OCI-M1 (cell line): ENCODE data around the gene CCDC97.

Source experiments
- DNase-seq: peaks from one replicate; lab custom pipeline; 2025; lab: John Stamatoyannopoulos, UW

CCDC97 gene

DNA sequence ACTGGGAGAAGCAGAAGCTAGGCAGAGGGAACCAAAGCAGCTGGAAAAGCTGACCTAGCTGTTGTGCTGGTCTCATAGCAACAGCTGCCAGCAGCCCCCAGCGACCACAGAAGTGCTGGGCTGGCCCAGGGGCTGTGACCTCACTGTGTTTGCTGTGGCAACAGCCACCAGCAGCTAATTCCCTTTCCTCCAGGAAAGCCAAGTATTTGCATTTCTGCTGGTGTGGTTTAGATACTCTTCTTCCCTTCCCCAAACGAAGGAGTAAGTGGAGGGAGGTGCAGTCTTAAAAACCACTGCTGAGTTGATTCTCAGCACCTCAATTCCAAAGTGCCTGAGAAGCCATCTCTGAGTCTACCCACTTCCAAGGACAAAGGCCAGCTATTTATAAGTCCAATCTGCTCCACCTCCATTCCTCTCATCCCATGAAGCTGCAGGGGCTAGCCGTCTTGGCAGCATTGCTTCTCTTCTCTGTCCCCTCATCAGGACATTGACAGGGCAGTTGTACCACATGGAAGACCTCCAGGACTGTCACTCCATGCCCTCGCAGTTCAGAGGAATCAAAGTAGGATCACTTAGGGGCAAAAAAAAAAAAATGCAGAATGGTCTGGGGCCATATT lies 11.5 kb upstream of the CCDC97 start:
- no peak for DNase-seq

DNA sequence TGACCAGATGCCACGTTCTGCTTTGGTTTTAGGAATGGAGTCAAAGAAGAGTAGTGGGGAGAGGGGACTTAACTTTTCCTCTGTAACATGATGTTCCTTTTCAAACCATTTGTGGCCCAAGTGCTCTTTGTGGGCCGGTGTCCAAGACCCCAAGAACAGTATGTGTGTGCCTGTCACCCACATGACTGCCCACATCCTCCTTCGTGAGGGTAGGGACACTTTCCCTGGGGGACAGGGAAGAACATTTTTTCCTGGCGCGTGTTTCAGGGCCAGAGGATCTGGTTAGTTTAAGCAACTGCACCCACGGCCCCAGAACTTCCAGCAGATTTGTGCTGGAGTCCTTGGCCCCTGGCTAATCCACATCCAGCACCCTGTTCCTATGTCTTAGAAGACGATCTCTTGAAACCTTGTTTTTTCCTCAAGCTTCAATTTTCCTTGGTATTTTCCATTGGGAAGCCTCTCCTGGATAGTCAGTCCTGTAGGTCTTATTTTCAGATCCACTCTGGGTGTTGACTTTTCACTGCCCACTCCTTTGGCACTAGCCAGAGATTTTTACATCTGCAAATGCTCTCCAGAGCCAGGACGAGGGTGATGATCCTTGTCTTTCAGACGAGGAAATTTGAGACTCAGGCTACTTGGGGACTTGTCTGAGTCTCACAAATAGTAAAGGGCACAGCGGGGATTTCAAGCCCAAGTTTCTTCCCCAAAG lies 10.8 kb upstream of the CCDC97 start:
- no peak for DNase-seq

DNA sequence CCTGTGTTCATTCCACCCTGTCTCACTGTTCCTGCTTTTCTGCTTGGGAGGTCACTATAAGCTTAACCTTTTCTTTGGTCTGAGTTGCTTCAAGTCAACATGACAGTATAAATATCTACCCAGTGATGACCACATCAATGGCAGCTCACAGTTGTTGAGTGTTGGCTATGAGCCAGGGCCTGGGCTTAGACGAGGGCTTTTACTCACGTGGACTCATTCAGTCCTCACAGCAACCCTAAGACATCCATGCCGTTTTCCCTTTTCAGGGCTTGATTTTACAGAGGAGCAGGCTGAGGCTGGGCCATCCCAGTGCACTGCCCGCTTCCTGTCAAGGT lies 10.2 kb upstream of the CCDC97 start:
- DNase-seq = no peak

DNA sequence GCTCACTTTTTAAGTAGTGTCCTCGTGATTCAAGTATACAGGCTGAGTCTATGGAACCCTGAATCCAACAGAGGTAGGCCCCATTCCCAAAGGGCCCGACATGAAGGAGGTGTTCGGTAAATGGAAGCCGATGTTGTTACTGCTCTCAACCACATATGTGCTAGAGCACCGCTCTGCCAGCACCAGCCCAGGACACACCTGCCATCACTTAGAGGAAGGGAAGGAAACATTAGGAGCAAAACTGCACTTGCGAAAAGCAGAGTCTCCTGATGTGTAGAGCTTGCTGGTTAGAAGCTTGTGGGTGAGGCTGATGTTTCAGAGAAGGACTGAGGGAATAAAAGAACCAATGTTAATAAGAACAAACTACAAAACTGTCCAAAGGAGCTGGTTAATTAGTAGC lies 9.4 kb upstream of the CCDC97 start:
- no peak for DNase-seq

DNA sequence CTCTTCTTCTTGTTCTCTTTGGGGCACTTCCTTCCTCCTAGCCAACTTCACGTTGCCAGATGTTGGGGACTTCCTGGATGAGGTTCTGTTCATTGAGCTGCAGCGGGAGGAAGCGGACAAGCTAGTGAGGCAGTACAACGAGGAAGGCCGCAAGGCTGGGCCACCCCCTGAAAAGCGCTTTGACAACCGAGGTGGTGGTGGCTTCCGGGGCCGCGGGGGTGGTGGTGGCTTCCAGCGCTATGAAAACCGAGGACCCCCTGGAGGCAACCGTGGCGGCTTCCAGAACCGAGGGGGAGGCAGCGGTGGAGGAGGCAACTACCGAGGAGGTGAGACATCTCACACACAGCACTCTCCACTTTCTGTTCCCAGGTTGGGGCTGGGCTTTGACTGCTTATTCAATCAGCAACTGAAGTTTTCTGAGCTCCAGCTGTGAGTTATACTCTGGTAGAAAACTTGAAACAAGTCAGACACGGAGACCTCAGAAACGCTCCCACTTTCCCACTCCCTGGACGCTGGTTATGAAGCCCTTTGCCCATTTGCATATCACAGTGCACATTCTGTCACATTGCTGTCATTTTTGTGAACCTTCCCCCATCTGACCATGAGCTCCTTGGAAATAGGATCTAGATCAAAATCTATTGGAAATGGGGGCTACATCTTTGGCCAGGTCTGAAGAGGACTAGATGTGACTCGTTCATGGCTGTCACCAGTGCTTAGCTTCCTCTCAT lies 7.2 kb upstream of the CCDC97 start:
- DNase-seq = no peak

DNA sequence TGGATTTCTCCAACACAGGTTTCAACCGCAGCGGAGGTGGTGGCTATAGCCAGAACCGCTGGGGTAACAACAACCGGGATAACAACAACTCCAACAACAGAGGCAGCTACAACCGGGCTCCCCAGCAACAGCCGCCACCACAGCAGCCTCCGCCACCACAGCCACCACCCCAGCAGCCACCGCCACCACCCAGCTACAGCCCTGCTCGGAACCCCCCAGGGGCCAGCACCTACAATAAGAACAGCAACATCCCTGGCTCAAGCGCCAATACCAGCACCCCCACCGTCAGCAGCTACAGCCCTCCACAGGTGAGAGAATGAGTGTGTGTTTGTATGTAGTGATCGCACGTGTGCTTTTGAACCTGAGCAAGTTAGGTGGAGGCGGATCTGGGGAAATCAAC lies 6.0 kb upstream of the CCDC97 start:
- no peak for DNase-seq

DNA sequence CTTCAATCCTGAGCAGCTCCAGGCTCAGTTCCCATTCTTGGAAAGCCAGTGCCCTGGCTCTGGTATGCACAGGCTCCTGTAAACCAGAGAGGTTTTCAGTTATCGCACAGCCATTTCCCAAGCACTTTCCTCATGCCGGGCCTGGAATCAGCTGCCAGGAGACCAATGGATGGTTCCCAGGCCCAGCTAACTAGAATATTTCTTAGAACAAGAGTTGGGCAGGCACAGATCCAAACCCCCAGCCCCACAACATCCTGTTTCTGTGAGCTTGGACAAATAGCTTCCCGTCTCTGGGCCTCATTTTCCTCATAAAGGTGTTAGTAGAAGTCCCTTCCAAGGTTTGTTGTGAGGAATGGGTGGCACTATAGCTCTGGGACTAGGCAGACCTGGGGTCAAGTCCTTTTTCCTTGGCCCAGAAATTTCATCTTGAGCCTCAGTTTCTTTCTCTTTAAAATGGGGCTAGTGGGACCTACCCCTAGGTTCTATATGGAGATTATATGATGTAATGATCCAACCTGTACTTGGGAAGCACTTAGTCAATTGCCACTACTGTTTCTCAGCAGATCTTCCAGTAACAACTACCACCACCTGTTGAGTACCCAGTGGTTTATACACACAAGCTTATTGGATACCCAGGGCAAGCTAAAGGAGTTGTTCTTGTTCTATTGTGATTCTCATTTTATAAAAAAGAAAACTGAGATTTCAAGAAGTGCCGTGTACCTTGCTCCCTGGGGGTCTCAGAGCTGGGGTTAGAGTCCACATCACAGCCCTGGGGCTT lies 5.1 kb upstream of the CCDC97 start:
- DNase-seq = no peak

DNA sequence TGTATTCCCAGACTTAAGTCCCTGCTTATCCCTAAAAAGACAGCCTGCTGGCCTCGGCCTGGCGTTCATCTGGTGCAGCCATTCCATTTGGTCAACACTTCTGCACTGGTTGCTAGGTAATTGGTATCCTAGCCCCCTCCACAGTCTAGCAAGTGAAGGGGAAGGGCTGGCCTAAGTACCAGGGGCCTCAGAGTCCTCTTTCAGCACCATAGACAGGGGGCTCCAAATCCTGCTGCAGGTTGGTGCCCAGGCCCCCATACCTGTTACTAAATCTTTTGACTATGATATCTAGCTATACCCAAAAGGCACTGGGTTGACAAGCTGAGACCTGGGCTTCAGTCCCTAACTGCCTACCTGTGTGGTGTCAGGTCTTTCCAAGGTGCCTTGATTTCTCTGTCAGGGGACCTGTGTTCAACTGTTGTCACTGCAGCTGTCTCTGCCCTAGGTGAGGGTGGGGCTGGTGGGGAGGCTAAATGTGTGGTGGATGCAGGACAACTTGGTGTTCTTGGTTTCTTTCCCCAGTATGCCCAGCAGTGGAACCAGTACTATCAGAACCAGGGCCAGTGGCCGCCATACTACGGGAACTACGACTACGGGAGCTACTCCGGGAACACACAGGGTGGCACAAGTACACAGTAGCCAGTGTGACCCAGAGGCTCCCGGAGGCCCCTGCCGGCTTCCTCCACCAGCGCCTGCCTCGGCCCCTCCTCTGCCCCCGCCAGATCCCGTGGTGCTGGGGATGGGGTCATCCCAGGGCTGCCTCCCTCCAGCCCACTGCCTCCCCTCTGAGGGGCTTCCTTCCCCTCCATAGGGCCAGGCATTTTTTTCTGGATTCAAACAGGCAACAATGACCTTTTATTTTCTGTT lies 3.8 kb upstream of the CCDC97 start:
- DNase-seq = no peak

DNA sequence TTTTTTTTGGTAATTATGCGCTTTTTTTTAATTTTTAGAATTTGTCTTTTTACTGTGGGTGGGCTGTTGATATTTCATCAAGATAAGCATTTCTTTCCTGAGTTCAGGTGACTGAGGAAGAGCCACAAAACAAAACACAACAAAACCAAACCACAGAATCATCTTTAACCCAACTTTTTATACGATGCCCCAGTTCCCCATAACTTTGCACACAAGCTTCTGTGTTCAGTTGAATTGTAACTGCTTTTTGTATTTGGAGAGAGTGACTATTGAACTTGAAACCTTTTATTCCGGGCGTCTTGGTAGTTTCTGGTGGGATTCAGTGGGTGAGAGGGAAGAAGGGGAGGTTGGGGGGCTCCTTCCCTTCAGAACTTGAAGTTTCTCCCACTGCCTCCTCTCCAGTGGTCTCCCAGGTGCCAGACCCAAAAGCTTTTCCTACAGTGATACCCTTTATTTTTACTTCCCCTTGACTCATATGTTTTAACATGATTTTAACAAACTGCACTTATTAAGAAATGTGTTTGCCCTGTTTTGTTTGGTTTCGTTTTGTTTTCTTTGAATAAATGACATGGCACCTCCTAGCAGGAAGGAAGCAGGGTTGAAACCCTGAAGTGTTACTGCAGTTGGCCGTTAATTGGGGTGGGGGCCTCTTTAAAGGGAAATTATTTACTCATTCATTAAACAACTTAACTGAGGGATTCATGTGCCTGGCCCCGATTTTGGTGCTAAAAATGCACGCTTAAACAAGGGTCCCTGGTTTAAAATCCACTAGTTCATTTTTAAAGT lies 2.7 kb upstream of the CCDC97 start:
- DNase-seq = peak; percentile 22

DNA sequence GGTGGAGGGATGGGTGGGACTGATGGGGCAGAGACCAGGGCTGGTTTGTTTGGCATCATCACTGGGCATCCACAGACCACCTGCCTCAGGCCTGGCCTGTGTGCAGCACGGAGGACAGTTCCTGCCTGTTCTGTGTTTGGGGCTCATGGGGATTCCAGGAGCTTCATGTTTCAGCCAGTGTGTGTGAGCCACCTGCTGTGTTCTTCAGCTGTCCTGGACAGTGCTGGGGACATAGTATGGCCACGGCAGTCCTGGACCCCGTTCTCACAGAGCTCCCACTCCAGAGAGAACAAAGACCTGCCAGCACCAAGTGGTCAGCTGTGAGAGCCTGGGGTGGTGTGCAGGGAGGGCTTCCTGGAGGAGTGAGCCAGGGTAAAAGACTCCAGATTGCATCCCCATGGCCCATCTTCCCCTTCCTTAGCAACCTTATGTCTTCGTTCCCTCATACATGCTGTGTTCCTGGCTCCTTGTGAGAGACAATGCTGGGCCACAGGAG lies 2.0 kb upstream of the CCDC97 start:
- no peak for DNase-seq

DNA sequence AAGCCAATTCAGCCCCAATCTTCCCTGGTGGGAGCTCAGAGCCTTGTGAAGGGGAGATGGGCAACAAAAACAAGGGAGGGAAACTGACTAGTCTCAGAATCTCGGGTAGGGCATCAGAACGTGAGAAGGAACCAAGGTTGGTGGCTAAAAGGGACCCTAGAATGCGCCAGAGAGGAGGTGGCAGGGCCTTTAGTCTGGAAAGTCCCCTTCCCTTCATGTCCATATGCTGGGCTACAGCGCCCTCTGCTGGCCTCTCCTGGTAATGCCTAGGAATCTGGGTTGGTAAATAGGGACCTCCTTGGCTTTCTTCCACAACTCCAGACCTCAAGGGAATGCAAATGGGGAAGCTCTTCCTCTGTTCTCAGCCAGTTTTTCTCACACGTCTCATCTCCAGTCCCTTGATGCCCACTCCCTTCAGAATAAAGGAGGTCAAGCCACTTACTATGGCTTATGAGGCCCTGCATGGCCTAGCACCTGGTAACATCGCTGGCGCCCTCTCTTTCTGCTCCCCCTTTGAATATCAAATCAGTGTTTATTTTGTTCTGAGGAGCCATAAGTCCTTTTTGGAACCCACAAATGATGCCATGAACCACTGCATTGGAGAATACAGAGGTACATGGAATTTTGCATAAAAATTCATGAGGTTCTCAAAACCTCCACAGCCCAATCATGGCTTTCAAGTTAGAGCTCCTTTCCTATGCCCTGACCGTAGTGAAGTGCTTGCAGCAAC lies 1.4 kb upstream of the CCDC97 start:
- peak; percentile 97 for DNase-seq

DNA sequence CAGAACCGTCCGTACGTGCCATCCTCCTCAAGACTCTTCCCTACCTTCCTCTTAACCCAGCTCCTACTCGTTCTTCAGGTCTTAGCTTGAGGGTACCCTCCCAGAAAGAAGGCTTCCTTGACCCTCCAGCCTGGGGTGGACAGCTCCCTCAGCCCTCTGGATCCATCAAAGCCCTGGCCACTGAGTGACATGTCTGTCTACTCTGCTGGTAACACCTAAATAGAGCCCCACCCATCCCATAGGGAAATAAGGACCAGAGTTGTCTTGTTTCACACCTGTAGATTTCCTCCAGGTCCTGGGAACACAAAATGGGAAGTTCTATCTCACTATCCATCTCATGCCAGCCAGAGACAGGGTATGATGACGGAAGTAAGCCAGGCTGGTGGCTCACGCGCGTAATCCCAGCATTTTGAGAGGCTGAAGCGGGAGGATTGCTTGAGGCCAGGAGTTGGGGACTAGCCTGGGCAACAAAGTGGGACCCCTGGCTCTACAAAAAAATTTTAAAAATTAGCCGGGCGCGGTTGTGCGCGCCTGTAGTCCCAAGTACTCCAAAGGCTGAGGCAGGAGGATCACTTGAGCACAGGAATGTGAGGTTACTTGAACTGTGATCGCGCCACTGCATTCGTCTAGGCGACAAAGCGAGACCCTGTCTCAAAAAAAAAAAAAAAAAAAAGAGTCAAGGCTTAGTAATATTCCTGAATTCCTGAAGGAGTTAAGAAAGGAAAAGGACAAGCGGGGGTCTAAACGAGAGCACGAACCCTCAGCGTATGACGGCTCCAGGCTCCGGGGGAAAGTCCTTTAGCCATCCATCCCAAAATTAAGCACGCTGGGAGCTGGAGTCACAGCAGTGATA lies 566 bp upstream of the CCDC97 start:
- peak; percentile 64 for DNase-seq

DNA sequence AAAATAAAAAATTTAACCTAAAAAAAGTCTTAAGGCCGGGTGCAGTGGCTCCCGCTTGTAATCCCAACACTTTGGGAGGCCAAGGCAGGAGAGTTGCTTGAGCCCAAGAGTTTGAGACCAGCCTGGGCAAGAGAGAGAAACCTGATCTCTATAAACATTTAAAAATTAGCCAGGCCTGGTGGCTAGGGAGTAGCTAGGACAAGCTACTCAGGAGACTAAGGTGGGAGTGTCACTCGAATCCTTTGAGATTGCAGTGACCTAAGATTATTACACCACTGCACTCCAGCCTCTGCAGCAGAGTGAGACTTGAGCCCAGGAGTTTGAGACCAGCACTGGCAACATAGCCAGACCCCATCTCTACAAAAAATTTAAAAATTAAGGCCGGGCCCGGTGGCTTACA lies 1.1 kb downstream of the CCDC97 start:
- peak; percentile 34 for DNase-seq

DNA sequence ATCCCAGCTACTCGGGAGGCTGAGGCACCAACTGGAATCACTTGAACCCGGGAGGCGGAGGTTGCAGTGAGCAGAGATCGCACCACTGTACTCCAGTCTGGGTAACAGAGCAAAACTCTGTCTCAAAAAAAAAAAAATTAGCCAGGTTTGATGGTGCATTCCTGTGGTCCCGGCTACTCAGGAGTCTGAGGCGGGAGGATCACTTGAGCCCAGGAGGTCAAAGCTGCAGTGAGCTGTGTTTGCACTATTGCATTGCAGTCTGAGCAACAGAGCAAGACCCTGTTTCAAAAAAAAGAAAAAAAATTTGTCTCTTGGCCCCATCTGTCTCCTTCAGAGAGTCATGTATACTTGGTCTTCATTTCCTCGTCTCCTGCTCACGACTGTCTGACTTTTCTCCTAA lies 1.6 kb downstream of the CCDC97 start:
- no peak for DNase-seq

DNA sequence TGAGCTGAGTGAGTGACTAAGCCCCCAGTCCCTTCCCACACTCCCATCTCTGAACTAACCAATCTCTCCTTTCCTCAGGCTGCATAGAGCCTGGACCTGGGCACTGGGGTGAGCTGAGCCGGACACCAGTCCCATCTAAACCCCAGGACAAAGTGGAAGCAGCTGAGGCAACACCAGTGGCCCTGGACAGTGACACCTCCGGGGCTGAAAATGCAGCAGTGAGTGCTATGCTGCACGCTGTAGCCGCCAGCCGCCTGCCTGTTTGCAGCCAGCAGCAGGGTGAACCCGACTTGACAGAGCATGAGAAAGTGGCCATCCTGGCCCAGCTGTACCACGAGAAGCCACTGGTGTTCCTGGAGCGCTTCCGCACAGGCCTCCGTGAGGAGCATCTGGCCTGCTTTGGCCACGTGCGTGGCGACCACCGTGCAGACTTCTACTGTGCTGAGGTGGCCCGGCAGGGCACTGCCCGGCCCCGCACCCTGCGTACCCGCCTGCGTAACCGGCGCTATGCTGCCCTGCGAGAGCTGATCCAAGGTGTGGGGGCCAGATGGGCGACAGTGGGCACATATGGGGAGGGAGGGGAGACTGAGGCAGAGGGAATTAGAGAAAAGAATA lies 6.4 kb downstream of the CCDC97 start:
- DNase-seq = no peak

DNA sequence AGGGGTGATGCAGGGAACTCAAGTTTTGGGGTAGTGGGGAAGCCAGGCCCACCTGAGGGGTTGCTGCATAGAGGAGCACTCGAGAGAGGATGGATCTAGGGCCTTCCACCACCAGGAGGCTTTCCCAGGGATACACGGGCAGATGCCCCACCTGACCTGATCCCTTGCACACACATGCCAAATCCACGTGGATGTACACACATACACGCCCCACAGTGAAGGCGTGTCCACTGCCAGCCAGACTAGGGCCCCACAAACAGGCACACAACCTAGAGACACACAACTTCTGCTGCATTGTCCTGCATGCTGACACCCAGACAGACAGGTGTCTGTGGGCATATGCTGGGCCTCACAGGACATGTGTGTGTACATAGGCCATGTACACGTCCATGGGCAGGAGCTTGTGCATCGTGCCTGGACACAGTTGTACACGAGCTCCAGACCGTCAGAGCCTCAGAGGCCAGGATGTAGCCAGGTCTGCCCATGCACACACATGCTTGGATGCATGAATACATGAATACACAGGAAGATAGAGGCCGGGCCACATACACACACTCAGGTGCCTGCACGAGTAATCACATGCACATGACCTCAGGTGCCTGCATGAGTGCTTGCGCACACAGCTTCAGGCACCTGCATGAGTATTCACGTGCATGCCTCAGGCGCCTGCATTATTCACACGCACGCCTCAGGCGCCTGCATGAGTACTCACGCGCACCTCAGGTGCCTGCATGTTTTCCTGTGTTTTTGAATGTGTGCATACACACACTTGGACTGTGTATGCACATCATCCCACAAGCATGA lies 8.9 kb downstream of the CCDC97 start:
- no peak for DNase-seq

DNA sequence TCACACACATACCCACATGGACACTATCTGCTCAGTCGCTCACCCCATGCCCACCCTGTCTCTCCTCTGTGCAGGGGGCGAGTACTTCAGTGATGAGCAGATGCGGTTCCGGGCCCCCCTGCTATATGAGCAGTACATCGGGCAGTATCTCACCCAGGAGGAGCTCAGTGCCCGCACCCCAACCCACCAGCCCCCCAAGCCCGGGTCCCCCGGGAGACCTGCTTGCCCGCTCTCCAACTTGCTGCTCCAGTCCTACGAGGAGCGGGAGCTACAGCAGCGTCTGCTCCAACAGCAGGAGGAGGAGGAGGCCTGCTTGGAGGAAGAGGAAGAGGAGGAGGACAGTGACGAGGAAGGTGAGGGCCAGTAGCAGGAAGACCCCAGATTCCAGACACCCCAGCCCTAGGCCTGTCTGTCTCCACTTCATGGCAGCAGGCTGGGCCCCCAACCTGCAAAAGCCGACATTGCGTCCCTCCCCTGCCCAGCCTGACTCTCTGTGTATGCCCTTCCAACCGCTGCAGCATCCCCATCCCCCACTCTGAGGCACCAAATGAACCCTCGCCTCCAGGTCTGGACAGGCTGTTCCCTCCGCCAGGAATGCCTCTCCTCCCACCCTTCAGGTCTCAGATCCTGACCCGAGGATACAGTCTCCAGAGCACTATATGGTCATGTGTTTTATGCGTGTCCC lies 9.7 kb downstream of the CCDC97 start:
- DNase-seq = no peak
